ENCODE measurements around the gene AP4E1.

AP4E1 gene

GRCh38 chr15:51046016-51046415, 137.5 kb downstream of the AP4E1 start:
- H3K4me2 ChIP-seq (ENCODE audit: low read depth, low read length, poor library complexity, severe bottlenecking), result no peak overlapping the region

GRCh38 chr15:51046799-51047449, 138.4 kb downstream of the AP4E1 start:
- Histone ChIP-seq H2AFZ (ENCODE audit: low read length) (no peak overlapping the region), H3K36me3 (ENCODE audit: insufficient read depth, low read length) (no peaks in the 10 kb centered on the region), H3F3A (ENCODE audit: low read depth) (no peaks in the 10 kb centered on the region), H3K4me2 (ENCODE audit: low read depth, low read length, poor library complexity, severe bottlenecking) (no peak overlapping the region), H3K4me3 (ENCODE audit: low read length, poor library complexity, severe bottlenecking) (no peak overlapping the region), H3K9ac (ENCODE audit: low read depth, low read length, poor library complexity, severe bottlenecking) (no peak overlapping the region), H4K20me1 (ENCODE audit: insufficient read depth, low read length, poor library complexity, severe bottlenecking) (no peaks in the 10 kb centered on the region), H3K9me3 (ENCODE audit: insufficient read depth, low read depth, low read length) (no peaks in the 10 kb centered on the region), H3K4me1 (ENCODE audit: insufficient read depth, low read length, poor library complexity, severe bottlenecking) (peaks cover 10% of the 10 kb centered on the region), H3K9me2 (replicated peaks; ENCODE audit: low read depth, low read length) (no peaks in the 10 kb centered on the region), H3K79me2 (ENCODE audit: insufficient read depth, low read length) (no peaks in the 10 kb centered on the region), H3K27me3 (ENCODE audit: insufficient read depth, low read length, poor library complexity, severe bottlenecking) (no peaks in the 10 kb centered on the region)
- TF ChIP-seq, protein P1, sequence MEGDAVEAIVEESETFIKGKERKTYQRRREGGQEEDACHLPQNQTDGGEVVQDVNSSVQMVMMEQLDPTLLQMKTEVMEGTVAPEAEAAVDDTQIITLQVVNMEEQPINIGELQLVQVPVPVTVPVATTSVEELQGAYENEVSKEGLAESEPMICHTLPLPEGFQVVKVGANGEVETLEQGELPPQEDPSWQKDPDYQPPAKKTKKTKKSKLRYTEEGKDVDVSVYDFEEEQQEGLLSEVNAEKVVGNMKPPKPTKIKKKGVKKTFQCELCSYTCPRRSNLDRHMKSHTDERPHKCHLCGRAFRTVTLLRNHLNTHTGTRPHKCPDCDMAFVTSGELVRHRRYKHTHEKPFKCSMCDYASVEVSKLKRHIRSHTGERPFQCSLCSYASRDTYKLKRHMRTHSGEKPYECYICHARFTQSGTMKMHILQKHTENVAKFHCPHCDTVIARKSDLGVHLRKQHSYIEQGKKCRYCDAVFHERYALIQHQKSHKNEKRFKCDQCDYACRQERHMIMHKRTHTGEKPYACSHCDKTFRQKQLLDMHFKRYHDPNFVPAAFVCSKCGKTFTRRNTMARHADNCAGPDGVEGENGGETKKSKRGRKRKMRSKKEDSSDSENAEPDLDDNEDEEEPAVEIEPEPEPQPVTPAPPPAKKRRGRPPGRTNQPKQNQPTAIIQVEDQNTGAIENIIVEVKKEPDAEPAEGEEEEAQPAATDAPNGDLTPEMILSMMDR (conservative IDR thresholded peaks at IDR 0.05; ENCODE audit: low read length), result no peak
- TF ChIP-seq EZH2phosphoT487 (IDR thresholded peaks at IDR 0.05; ENCODE audit: borderline replicate concordance), result no peak

More at GRCh38 chr15:51046016-51046415, 137.5 kb downstream of the AP4E1 start:
- Histone ChIP-seq H3K9ac (ENCODE audit: low read depth, low read length, poor library complexity, severe bottlenecking) (no peak overlapping the region), H3F3A (ENCODE audit: low read depth) (no peaks in the 10 kb centered on the region), H3K4me3 (ENCODE audit: low read length, poor library complexity, severe bottlenecking) (no peak overlapping the region), H3K4me1 (ENCODE audit: insufficient read depth, low read length, poor library complexity, severe bottlenecking) (peaks cover 10% of the 10 kb centered on the region), H3K27me3 (ENCODE audit: insufficient read depth, low read length, poor library complexity, severe bottlenecking) (no peaks in the 10 kb centered on the region), H3K36me3 (ENCODE audit: insufficient read depth, low read length) (no peaks in the 10 kb centered on the region), H4K20me1 (ENCODE audit: insufficient read depth, low read length, poor library complexity, severe bottlenecking) (no peaks in the 10 kb centered on the region), H3K9me3 (ENCODE audit: insufficient read depth, low read depth, low read length) (no peaks in the 10 kb centered on the region), H3K79me2 (ENCODE audit: insufficient read depth, low read length) (no peaks in the 10 kb centered on the region), H3K9me2 (replicated peaks; ENCODE audit: low read depth, low read length) (no peaks in the 10 kb centered on the region), H2AFZ (ENCODE audit: low read length) (no peak overlapping the region)
- TF ChIP-seq EZH2phosphoT487 (IDR thresholded peaks at IDR 0.05; ENCODE audit: borderline replicate concordance), result no peak
- TF ChIP-seq, protein P1 (conservative IDR thresholded peaks at IDR 0.05; ENCODE audit: low read length), result no peak

- no peak overlapping the region for H2AFZ ChIP-seq (ENCODE audit: low read length)
- no peaks in the 10 kb centered on the region for H3F3A ChIP-seq (ENCODE audit: low read depth)
- H3K9ac ChIP-seq (ENCODE audit: low read depth, low read length, poor library complexity, severe bottlenecking), result no peak overlapping the region
- no peak overlapping the region for H3K4me2 ChIP-seq (ENCODE audit: low read depth, low read length, poor library complexity, severe bottlenecking)
- TF ChIP-seq EZH2phosphoT487 (IDR thresholded peaks at IDR 0.05; ENCODE audit: borderline replicate concordance), result no peak
- TF ChIP-seq, protein P1 (conservative IDR thresholded peaks at IDR 0.05; ENCODE audit: low read length), result no peak
- no peaks in the 10 kb centered on the region for H3K9me2 ChIP-seq (replicated peaks; ENCODE audit: low read depth, low read length)
- no peaks in the 10 kb centered on the region for H4K20me1 ChIP-seq (ENCODE audit: insufficient read depth, low read length, poor library complexity, severe bottlenecking)
- no peaks in the 10 kb centered on the region for H3K79me2 ChIP-seq (ENCODE audit: insufficient read depth, low read length)
- no peaks in the 10 kb centered on the region for H3K9me3 ChIP-seq (ENCODE audit: insufficient read depth, low read depth, low read length)
- H3K27me3 ChIP-seq (ENCODE audit: insufficient read depth, low read length, poor library complexity, severe bottlenecking), result no peaks in the 10 kb centered on the region
- peaks cover 10% of the 10 kb centered on the region for H3K4me1 ChIP-seq (ENCODE audit: insufficient read depth, low read length, poor library complexity, severe bottlenecking)
- H3K36me3 ChIP-seq (ENCODE audit: insufficient read depth, low read length), result no peaks in the 10 kb centered on the region
- no peak overlapping the region for H3K4me3 ChIP-seq (ENCODE audit: low read length, poor library complexity, severe bottlenecking)
Measured at GRCh38 chr15:51048308-51048707, 139.8 kb downstream of the AP4E1 start.
